ENCODE measurements around the gene NPY5R.

DNA sequence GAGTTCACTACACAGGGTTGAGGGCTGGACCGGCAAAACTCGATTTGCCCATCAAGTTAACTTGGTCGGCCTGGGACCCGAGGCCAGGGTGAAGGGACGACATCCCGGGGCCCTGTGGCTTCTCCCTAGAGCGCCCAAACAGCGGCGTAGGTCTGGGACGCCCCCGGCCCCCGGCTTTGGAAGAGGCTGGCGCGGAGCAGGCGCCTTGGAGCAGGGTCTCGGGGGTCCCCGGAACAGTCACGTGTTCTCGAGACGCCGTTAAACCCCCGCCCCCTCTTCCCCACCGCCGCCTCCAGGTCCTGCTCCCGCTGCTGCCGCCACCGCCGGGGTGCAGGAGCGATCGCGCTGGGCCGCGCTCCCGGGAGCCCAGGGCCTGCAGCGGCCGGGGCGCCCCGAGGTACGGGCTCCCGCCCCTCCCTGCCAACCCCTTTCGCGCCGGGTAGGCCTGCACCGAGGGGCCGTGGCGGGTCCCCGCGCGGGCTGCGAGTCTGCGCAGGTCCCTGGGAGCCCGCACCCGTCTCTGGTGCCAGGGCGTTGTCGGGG, at the start of gene NPY5R:
- TF ChIP-seq, protein P1, sequence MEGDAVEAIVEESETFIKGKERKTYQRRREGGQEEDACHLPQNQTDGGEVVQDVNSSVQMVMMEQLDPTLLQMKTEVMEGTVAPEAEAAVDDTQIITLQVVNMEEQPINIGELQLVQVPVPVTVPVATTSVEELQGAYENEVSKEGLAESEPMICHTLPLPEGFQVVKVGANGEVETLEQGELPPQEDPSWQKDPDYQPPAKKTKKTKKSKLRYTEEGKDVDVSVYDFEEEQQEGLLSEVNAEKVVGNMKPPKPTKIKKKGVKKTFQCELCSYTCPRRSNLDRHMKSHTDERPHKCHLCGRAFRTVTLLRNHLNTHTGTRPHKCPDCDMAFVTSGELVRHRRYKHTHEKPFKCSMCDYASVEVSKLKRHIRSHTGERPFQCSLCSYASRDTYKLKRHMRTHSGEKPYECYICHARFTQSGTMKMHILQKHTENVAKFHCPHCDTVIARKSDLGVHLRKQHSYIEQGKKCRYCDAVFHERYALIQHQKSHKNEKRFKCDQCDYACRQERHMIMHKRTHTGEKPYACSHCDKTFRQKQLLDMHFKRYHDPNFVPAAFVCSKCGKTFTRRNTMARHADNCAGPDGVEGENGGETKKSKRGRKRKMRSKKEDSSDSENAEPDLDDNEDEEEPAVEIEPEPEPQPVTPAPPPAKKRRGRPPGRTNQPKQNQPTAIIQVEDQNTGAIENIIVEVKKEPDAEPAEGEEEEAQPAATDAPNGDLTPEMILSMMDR (IDR thresholded peaks at IDR 0.05; ENCODE audit: extremely low read depth in 1 of 2, insufficient read depth in 1 of 2, low read depth in 1 of 2, low read length in 2 of 2): no peak
- TF ChIP-seq POLR2A (IDR thresholded peaks at IDR 0.05; ENCODE audit: low read depth, low read length): no peak
